Naive thymus-derived CD4-positive, alpha-beta T cell (primary cell): ENCODE data around the gene PRODH. TPM values are rescaled to one million over a fixed set of nuclear protein-coding genes. Genes with fewer than 3 reads are reported as not detected.
"Not testable (repeated sequence)": the region's sequence is repeated elsewhere in the genome, so short reads cannot be mapped to it uniquely, and the experiment has no call there.

Experiments used
- ATAC-seq: fragments of 150-1000 bp; cut with Tn5 transposase; 2 replicates; pipeline ENCODE4 v1.10.0; 2021; ENCODE audit warnings: mild to moderate bottlenecking, moderate library complexity
- CTCF ChIA-PET: fragments of 350-600 bp; sonication (Branson Sonifier 250); formaldehyde crosslinking; loops from one replicate; lab custom pipeline; 2021; ENCODE audit warnings: antibody characterized with exemption; lab: Charles Lee
- POLR2A ChIA-PET: fragments of 350-600 bp; sonication (Branson Sonifier 250); formaldehyde crosslinking; loops from one replicate; lab custom pipeline; 2021; ENCODE audit warnings: antibody characterized with exemption, inconsistent platforms; lab: Charles Lee
- DNase-seq, 9 donors: peaks; one replicate each; pipeline versions ENCODE4 v3.0.0 to v3.0.0-alpha.2; 2020 to 2022; ENCODE audit warnings: mixed read lengths in 1 of 9
- H3K27ac ChIP-seq: one replicate; pipeline ENCODE4 v1.7.0; 2013; ENCODE audit warnings: mild to moderate bottlenecking, low read depth, low read length, moderate library complexity
- H3K27me3 ChIP-seq, 2 donors: one replicate each; pipeline ENCODE4 v1.7.0; 2013; ENCODE audit warnings: low read length in 2 of 2, mild to moderate bottlenecking in 2 of 2, moderate library complexity in 2 of 2; ENCODE audit not compliant: control insufficient read depth in 2 of 2, insufficient read depth in 2 of 2
- H3K36me3 ChIP-seq, 3 experiments: 1 replicate in 2 of 3; 2 replicates in 1 of 3; pipeline ENCODE4 v1.7.0; 2013; ENCODE audit warnings: low read length in 3 of 3, mild to moderate bottlenecking in 3 of 3, moderate library complexity in 1 of 3; ENCODE audit not compliant: insufficient read depth in 3 of 3, control insufficient read depth in 2 of 3
- H3K4me1 ChIP-seq, 2 donors: one replicate each; pipeline ENCODE4 v1.7.0; 2013; ENCODE audit warnings: low read length in 2 of 2, mild to moderate bottlenecking in 2 of 2, moderate library complexity in 1 of 2; ENCODE audit not compliant: control insufficient read depth in 2 of 2, insufficient read depth in 2 of 2
- H3K4me3 ChIP-seq: 2 replicates; pipeline ENCODE4 v1.7.0; 2013; ENCODE audit warnings: mild to moderate bottlenecking, low read length
- H3K9me3 ChIP-seq, 3 experiments: 1 replicate in 2 of 3; 2 replicates in 1 of 3; pipeline ENCODE4 v1.7.0; 2013; ENCODE audit warnings: low read length in 3 of 3; ENCODE audit not compliant: control insufficient read depth in 2 of 3
- H3K27ac Mint-ChIP-seq, 9 donors: one replicate each; pipeline ENCODE4 v1.8.0; 2020 to 2022; ENCODE audit warnings: mixed read lengths in 9 of 9, mild to moderate bottlenecking in 8 of 9, moderate library complexity in 5 of 9, inconsistent platforms in 2 of 9
- H3K27me3 Mint-ChIP-seq, 5 donors: one replicate each; pipeline ENCODE4 v1.8.0; 2021 to 2022; ENCODE audit warnings: mixed read lengths in 5 of 5, mild to moderate bottlenecking in 1 of 5
- H3K36me3 Mint-ChIP-seq, 5 donors: one replicate each; pipeline ENCODE4 v1.8.0; 2020 to 2022; ENCODE audit warnings: mixed read lengths in 5 of 5, mild to moderate bottlenecking in 3 of 5, inconsistent platforms in 1 of 5
- H3K4me1 Mint-ChIP-seq, 7 donors: one replicate each; pipeline ENCODE4 v1.8.0; 2020 to 2022; ENCODE audit warnings: mixed read lengths in 7 of 7, mild to moderate bottlenecking in 3 of 7, inconsistent platforms in 1 of 7
- H3K4me3 Mint-ChIP-seq, 10 donors: one replicate each; pipeline ENCODE4 v1.8.0; 2020 to 2022; ENCODE audit warnings: mild to moderate bottlenecking in 10 of 10, mixed read lengths in 10 of 10, moderate library complexity in 6 of 10, inconsistent platforms in 2 of 10
- H3K9me3 Mint-ChIP-seq, 11 donors: one replicate each; pipeline ENCODE4 v1.8.0; 2020 to 2022; ENCODE audit warnings: mixed read lengths in 11 of 11, mild to moderate bottlenecking in 4 of 11, inconsistent platforms in 1 of 11, moderate library complexity in 1 of 11
- intact Hi-C, 2 donors: fragments of 100-400 bp; cut with micrococcal nuclease; formaldehyde crosslinking; loops; one replicate each; pipeline ENCODE4 v1.15.1; 2023
- polyA plus RNA-seq, 2 donors: library from polyadenylated mRNA; unstranded; fragments of 300-500 nt; fragmentation: Illumina TruSeq; gene quantifications; one replicate each; pipeline ENCODE4 v1.2.3, GENCODE V29; 2021
- total RNA-seq, 6 experiments: library from RNA in 5 of 6; stranded (reverse) in 5 of 6; gene quantifications; 1 replicate in 5 of 6; 2 replicates in 1 of 6; pipeline ENCODE4 v1.2.3 and lab custom pipeline; 2021 to 2026

PRODH gene
- total and polyA plus RNA-seq, 7 experiments from 2014 or later, result 0.04 to 0.51 (median 0.24) TPM; not detected in 2

DNA sequence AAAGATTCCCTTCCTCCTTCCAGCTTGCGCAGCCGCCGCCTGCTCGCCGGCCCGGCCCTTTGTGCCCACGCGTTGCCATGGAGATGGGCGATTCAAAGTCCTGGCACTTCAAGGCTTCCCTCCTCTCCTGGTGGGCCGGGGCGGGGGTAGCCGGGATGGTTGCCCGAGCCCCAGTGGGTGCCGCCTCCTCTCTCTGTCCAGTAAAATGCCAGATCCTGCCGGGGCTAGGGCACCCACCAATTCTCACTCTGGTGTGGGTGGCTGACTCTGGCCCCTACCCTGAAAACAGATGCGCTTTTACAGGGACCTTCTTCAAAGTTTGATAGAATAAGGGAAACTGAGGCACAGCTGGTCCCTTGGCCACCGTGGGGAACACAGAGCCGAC lies 22.2 kb upstream of the PRODH start:
- CTCF ChIA-PET, DNase-seq, H3K27me3 ChIP-seq, H3K4me1 Mint-ChIP-seq, H3K27ac ChIP-seq, H3K27ac Mint-ChIP-seq, POLR2A ChIA-PET, H3K9me3 Mint-ChIP-seq, H3K4me3 Mint-ChIP-seq, ATAC-seq, H3K27me3 Mint-ChIP-seq, H3K4me3 ChIP-seq, H3K36me3 Mint-ChIP-seq, H3K9me3 ChIP-seq, H3K36me3 ChIP-seq, H3K4me1 ChIP-seq: not testable (repeated sequence)
- intact Hi-C loops, result loop anchor here in 1 of 2 donors (10.0 kb wide), 1 partner anchor 516 kb away; the partner anchor contains the start of genes CDC45 and UFD1

DNA sequence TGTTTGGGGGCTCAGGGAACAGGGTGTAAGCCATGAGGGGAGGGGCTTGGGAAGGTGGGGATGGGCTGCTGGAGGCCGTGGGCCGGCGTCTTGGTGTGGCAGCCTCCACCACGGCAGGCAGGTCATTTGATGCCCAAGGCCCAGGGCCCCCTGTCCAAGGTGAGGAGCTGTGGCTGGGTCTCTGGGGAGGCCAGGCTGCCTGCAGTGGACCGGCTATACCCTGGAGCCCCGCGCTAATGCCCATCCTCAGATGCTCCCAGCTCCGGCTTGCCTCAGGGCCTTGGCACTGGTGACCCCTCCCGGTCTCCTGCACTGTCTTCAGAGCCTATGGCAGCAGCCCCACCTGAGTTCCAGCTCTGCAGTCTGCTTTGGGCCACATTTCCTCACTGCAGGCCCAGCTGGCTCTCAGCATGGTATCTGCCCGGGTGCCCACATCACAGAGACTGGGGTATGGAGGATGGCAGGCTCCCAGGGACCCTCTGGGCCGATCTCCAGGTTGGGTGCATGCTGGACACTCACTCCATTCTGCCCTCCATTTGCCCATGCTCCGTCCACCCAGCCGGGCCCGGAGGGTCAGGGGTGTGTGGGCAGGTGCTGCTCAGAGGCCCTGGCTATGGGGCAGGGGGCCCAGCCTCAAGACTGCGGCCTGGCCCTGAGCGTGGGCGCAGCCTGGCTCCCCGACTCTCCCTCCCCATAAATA lies 21.7 kb upstream of the PRODH start:
- CTCF ChIA-PET, POLR2A ChIA-PET, ATAC-seq, H3K4me1 ChIP-seq, H3K27ac Mint-ChIP-seq, H3K27me3 Mint-ChIP-seq, H3K4me1 Mint-ChIP-seq, H3K4me3 ChIP-seq, DNase-seq, H3K36me3 ChIP-seq, H3K9me3 ChIP-seq, H3K27ac ChIP-seq, H3K27me3 ChIP-seq, H3K4me3 Mint-ChIP-seq, H3K9me3 Mint-ChIP-seq, H3K36me3 Mint-ChIP-seq: not testable (repeated sequence)
- intact Hi-C loops, result loop anchor here in 1 of 2 donors (10.0 kb wide), 1 partner anchor 517 kb away; the partner anchor contains the start of genes CDC45 and UFD1

DNA sequence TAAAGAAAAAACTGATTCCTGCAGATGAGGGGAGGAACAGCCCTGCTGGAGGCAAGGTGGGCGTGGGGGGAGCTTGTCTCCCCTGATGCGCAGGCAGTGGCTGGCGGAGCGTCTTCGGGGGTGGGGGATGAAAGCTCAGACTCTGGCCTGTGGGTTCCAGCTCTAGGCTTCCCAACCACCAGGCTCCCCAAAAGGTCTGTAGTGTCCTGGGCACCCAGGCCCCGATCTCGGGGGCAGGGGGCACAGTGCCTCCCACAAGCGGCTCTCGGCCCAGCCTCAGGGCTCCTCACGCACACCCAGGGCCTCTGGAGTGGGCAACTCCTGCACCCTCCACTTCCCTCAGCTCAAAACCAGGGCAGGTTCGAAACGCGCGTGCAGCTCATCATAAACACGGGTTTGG lies 20.9 kb upstream of the PRODH start:
- H3K27ac Mint-ChIP-seq, H3K9me3 ChIP-seq, H3K9me3 Mint-ChIP-seq, POLR2A ChIA-PET, H3K27ac ChIP-seq, H3K36me3 ChIP-seq, H3K27me3 ChIP-seq, H3K4me3 ChIP-seq, H3K36me3 Mint-ChIP-seq, H3K4me1 Mint-ChIP-seq, H3K4me1 ChIP-seq, DNase-seq, ATAC-seq, H3K27me3 Mint-ChIP-seq, H3K4me3 Mint-ChIP-seq: not testable (repeated sequence)
- CTCF ChIA-PET, result interaction anchor here (0.6 kb wide), 1 partner anchor 24 kb away, joined by 3 read pairs; no protein-coding TSS in a partner anchor
- intact Hi-C loops, result loop anchor here in 1 of 2 donors (10.0 kb wide), 1 partner anchor 518 kb away; the partner anchor contains the start of genes CDC45 and UFD1

DNA sequence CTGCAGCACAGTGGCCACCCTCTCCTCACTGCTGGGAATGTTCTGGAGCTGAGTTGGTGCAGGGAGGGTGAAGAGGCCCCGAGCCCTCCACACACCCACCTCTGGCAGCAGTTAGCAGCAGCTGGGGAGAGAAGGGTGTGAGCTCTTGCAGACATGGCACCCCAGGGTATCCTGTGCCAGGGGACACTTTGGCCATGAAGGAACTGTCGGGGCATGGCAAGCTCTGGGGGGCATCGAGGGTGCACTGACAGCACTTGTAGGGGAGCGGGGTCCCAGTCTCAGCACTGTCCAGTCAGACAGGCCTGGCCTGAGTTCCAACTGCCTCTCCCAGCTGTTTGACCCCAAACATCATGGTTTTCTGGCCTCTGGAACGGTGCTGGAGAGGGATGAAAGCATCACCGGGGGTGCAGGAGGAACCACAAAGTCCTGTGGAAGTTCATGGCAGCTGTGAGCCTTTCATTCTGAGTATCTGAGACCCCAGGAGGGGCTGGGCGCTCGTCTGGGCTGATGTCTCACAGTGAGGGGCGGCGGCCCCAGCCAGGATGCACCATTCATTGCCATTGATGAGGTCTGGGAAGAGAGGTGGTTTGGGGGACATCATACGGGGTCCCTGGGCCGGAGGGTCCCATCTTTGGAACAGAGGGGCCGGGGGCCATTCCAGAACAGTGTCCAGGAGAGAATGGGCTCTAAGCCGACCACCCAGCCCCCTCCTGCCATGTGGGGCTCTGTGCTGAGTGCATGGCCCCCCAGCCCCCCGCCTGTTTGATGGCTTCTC lies 20.2 kb upstream of the PRODH start:
- H3K4me1 Mint-ChIP-seq, H3K36me3 ChIP-seq, POLR2A ChIA-PET, H3K4me1 ChIP-seq, H3K27me3 Mint-ChIP-seq, ATAC-seq, H3K4me3 Mint-ChIP-seq, H3K27me3 ChIP-seq, H3K27ac ChIP-seq, H3K27ac Mint-ChIP-seq, H3K4me3 ChIP-seq, H3K36me3 Mint-ChIP-seq, H3K9me3 Mint-ChIP-seq, H3K9me3 ChIP-seq: not testable (repeated sequence)
- peak in 1 of 9 donors; percentile 8 for DNase-seq
- intact Hi-C loops, result loop anchor here in 1 of 2 donors (10.0 kb wide), 1 partner anchor 518 kb away; the partner anchor contains the start of genes CDC45 and UFD1
- CTCF ChIA-PET, result interaction anchor here (0.6 kb wide), 1 partner anchor 23 kb away, joined by 3 read pairs; no protein-coding TSS in a partner anchor

DNA sequence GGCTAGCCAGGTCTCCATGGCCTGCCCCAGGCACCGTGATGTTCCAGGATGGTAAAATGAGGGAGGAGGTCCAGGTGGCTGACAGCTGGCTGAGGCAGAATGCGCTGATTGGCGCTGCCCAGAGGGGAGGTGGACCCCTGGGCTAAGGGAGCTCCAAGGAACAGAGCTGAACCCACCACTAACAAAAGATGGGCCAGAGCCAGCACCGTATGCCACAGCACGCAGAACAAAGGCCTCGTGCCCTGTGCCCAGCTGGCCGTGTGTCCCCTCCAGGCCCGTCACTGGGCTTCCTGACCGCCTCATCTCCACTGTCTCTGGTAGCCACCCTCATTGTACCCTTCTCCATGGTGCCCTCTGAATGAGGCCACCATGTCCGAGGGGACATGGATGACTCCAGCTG lies 19.6 kb upstream of the PRODH start:
- DNase-seq (no peak), ATAC-seq (no peak)
- no peaks in the 10 kb centered on the region for H3K9me3 Mint-ChIP-seq
- CTCF ChIA-PET, result no interaction called here
- H3K4me3 Mint-ChIP-seq, result no peak overlapping the region
- Histone ChIP-seq H3K27me3 (no peaks in the 10 kb centered on the region), H3K36me3 (no peaks in the 10 kb centered on the region), H3K27ac (no peak overlapping the region), H3K9me3 (no peaks in the 10 kb centered on the region), H3K4me3 (no peak overlapping the region), H3K4me1 (no peaks in the 10 kb centered on the region)
- intact Hi-C loops, result loop anchor here in 1 of 2 donors (10.0 kb wide), 1 partner anchor 519 kb away; the partner anchor contains the start of genes CDC45 and UFD1
- H3K27ac Mint-ChIP-seq, result no peak overlapping the region
- no peaks in the 10 kb centered on the region for H3K36me3 Mint-ChIP-seq
- POLR2A ChIA-PET, result no interaction called here
- H3K4me1 Mint-ChIP-seq, result peaks cover 0 to 3% (median 0%) of the 10 kb centered on the region in 7 donors
- peaks cover 0 to 5% (median 0%) of the 10 kb centered on the region in 5 donors for H3K27me3 Mint-ChIP-seq

DNA sequence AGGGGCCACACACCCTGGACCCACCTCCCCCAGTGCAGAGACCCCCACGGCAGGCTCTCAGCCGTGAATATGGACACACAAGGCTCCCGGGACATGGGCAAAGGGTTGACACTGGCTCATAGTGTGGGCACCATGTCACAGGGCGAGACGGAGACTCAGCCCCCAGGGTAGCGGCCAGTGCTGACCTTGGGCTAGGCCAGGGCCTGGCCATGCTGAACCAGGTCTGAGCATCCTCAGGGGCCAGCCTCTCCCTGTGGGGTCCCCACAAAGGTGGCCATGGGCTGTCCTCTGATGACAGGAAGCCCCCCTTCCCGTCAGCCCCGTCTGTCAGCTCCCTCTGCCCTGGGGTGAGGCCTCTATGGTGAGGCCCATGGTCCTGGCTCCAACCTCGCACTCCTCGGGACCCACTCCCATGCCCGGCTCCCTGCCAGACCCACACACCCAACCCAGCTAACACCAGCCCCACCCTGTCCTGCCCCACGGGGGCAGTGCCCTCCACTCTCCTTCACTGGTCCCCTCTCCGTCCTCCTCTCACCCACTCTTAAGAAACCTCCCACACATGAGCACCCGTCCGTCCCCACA lies 19.0 kb upstream of the PRODH start:
- peaks cover 0 to 3% (median 0%) of the 10 kb centered on the region in 7 donors for H3K4me1 Mint-ChIP-seq
- POLR2A ChIA-PET, result no interaction called here
- Histone ChIP-seq H3K36me3 (no peaks in the 10 kb centered on the region), H3K4me3 (no peak overlapping the region), H3K27me3 (no peaks in the 10 kb centered on the region), H3K4me1 (no peaks in the 10 kb centered on the region), H3K9me3 (no peaks in the 10 kb centered on the region), H3K27ac (no peak overlapping the region)
- H3K9me3 Mint-ChIP-seq, result no peaks in the 10 kb centered on the region
- CTCF ChIA-PET, result no interaction called here
- H3K4me3 Mint-ChIP-seq, result no peak overlapping the region
- intact Hi-C loops, result loop anchor here in 1 of 2 donors (10.0 kb wide), 1 partner anchor 520 kb away; the partner anchor contains the start of genes CDC45 and UFD1
- DNase-seq (no peak), ATAC-seq (no peak)
- H3K27ac Mint-ChIP-seq, result no peak overlapping the region
- H3K27me3 Mint-ChIP-seq, result peaks cover 0 to 11% (median 4%) of the 10 kb centered on the region in 5 donors
- no peaks in the 10 kb centered on the region for H3K36me3 Mint-ChIP-seq
